Testis (tissue), 2 donors: ENCODE measurements around the gene BMPR1A.

Experiments
- POLR2A ChIP-seq: fragments of 450-650 bp; IDR thresholded peaks from one replicate; pipeline ENCODE4 v1.6.1; 2017; ENCODE audit warnings: antibody characterized with exemption, mild to moderate bottlenecking, moderate library complexity
- TF ChIP-seq, protein P1 (sequence below), 3 experiments: fragments of 450-650 bp in 2 of 3; fragments of 200-600 bp in 1 of 3; sonication (generic) in 1 of 3; IDR thresholded peaks; one replicate each; pipeline ENCODE4 v1.5.1; 2016 to 2019; ENCODE audit warnings: antibody characterized with exemption in 3 of 3, mild to moderate bottlenecking in 2 of 3, moderate library complexity in 1 of 3

DNA sequence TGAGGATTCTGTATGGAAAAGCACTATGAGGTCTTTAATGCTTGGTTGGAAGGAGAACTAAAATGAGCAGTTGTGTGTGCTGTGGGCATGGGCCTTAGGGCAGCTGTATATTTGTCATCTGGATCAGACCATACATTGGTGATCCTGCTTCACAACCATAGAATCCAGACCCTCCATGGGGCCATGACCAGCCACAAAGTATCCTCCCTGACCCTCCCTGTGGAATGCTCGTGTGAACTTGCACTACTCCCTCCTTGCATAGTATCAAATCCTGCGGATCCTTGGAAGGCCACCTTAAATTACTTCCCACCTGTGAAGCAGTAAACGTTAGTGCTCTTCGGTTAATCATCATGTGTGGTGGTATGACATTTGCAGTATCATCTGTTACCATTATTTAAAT is 67.1 kb downstream of the BMPR1A start:
- TF ChIP-seq, protein P1, sequence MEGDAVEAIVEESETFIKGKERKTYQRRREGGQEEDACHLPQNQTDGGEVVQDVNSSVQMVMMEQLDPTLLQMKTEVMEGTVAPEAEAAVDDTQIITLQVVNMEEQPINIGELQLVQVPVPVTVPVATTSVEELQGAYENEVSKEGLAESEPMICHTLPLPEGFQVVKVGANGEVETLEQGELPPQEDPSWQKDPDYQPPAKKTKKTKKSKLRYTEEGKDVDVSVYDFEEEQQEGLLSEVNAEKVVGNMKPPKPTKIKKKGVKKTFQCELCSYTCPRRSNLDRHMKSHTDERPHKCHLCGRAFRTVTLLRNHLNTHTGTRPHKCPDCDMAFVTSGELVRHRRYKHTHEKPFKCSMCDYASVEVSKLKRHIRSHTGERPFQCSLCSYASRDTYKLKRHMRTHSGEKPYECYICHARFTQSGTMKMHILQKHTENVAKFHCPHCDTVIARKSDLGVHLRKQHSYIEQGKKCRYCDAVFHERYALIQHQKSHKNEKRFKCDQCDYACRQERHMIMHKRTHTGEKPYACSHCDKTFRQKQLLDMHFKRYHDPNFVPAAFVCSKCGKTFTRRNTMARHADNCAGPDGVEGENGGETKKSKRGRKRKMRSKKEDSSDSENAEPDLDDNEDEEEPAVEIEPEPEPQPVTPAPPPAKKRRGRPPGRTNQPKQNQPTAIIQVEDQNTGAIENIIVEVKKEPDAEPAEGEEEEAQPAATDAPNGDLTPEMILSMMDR (IDR thresholded peaks at IDR 0.05) = no peak
- no peak for TF ChIP-seq POLR2A
